Adrenal gland (tissue), 12 donors: ENCODE results near the gene AGTPBP1. TPM values are rescaled to one million over a fixed set of nuclear protein-coding genes. Genes with fewer than 3 reads are reported as not detected.

Source experiments
- DNase-seq, 7 donors: peaks; one replicate each; pipeline ENCODE4 v3.0.0-alpha.2; 2019 to 2020
- H3K27ac ChIP-seq, 5 donors: fragments of 200-600 bp; sonication (generic) in 4 of 5; 1 replicate in 3 of 5; 2 replicates in 2 of 5; pipeline versions ENCODE4 v1.5.1 to v1.8.0; 2016 to 2020; ENCODE audit warnings: mild to moderate bottlenecking in 1 of 5
- H3K27me3 ChIP-seq: fragments of 200-600 bp; 2 replicates; pipeline ENCODE4 v1.8.0; 2021
- H3K36me3 ChIP-seq, 2 donors: fragments of 200-600 bp; replicated peaks in 1 of 2; 1 replicate in 1 of 2; 2 replicates in 1 of 2; pipeline versions ENCODE4 v1.5.1 to v1.8.0; 2018 to 2022
- H3K4me1 ChIP-seq, 2 donors: fragments of 200-600 bp; replicated peaks in 1 of 2; 1 replicate in 1 of 2; 2 replicates in 1 of 2; pipeline versions ENCODE4 v1.5.1 to v1.8.0; 2018 to 2021
- H3K4me3 ChIP-seq, 4 donors: fragments of 200-600 bp; sonication (generic) in 3 of 4; one replicate each; pipeline ENCODE4 v1.5.1; 2016 to 2018
- H3K9me3 ChIP-seq, 3 donors: fragments of 200-600 bp; sonication (generic) in 1 of 3; replicated peaks in 1 of 3; 1 replicate in 2 of 3; 2 replicates in 1 of 3; pipeline versions ENCODE4 v1.5.1 to v1.8.0; 2016 to 2021
- CTCF ChIP-seq, 6 experiments: fragments of 450-650 bp in 4 of 6; fragments of 200-600 bp in 2 of 6; sonication (generic) in 1 of 6; IDR thresholded peaks; 1 replicate in 5 of 6; 2 replicates in 1 of 6; pipeline versions ENCODE4 v1.5.1 to v1.8.0; 2016 to 2021; ENCODE audit warnings: antibody characterized with exemption in 6 of 6, mild to moderate bottlenecking in 2 of 6, moderate library complexity in 1 of 6
- POLR2A ChIP-seq, 2 donors: fragments of 450-650 bp; IDR thresholded peaks; one replicate each; pipeline ENCODE4 v1.6.1; 2017; ENCODE audit warnings: antibody characterized with exemption in 2 of 2, mild to moderate bottlenecking in 2 of 2, moderate library complexity in 1 of 2
- WGBS, 4 donors: extraction: QIAGEN DNeasy Blood & Tissue Kit in 2 of 4; methylation state at CpG; one replicate each; pipeline versions ENCODE4 v1.1.5 to v1.1.7; 2013 to 2017; 5-methylcytosine and 5-hydroxymethylcytosine counted together
- intact Hi-C, 2 donors: fragments of 100-400 bp; cut with DNase I; formaldehyde crosslinking; loops; one replicate each; pipeline versions ENCODE4 v1.14.1 to v1.15.0; 2022 to 2023
- polyA plus RNA-seq, 3 donors: library from polyadenylated mRNA; stranded (reverse); fragments of 200-250 nt in 2 of 3; fragments of 350-450 nt in 1 of 3; fragmentation: Illumina TruSeq in 1 of 3; extraction: RNeasy Lipid Tissue Mini Kit (QIAGEN cat#74804) in 1 of 3; gene quantifications; one replicate each; pipeline ENCODE4 v1.2.3, GENCODE V29; 2013 to 2014
- total RNA-seq, 9 donors: library from RNA; depleted of rRNA in 4 of 9; stranded (reverse); fragments of >200 nt in 4 of 9; fragments of 120-200 nt in 1 of 9; fragmentation: NEBNext Ultra II Directional in 1 of 9; extraction: Animal tissue kit (Norgen Biotek cat#: 25700) in 1 of 9; gene quantifications; one replicate each; pipeline versions ENCODE4 v1.1.0 to v1.2.4, GENCODE V29; 2013 to 2023
- donor health status: healthy with polysubstance abuse.
- donor health status: Bipolar disorder and iron deficiency.
- donor health status: DM: yes; HTN: yes; CAD: no.
- donor health status: DM: no; HTN: no; CAD: no.
- donor health status: DM: no; HTN: no; CAD: no.
- donor health status: DM: yes; HTN: yes; CAD: no.

AGTPBP1 gene
- total and polyA plus RNA-seq, 12 donors, result 4.2 to 27.5 (median 11.6) TPM

- no peaks in the 10 kb centered on the region for H3K27me3 ChIP-seq
- H3K4me1 ChIP-seq, result no peaks in the 10 kb centered on the region
- DNase-seq, result no peak
- H3K27ac ChIP-seq, result no peak overlapping the region
- H3K4me3 ChIP-seq, result no peak overlapping the region
- TF ChIP-seq POLR2A (IDR thresholded peaks at IDR 0.05) (no peak), CTCF (IDR thresholded peaks at IDR 0.05) (no peak)
- H3K9me3 ChIP-seq, result no peaks in the 10 kb centered on the region
- intact Hi-C loops, result no loop called here
- 69 to 77% (median 71%) methylated on average over 6 of the region's 6 CpGs for WGBS, 4 donors
- no peaks in the 10 kb centered on the region for H3K36me3 ChIP-seq
Observed at GRCh38 chr9:85501456-85501855, 240.3 kb downstream of the AGTPBP1 start.

Other genes with a start within 250 kb of the AGTPBP1 start
- 10 to 100 TPM; 15.3 to 44.6 (median 23.9) TPM for gene NAA35, start 199.2 kb upstream of the AGTPBP1 start, total RNA-seq
- 10 to 100 TPM in 1 of 3 donors, 1 to 10 TPM in 2; 8.4 to 33.4 (median 9.8) TPM for gene NAA35, start 199.2 kb upstream of the AGTPBP1 start, polyA plus RNA-seq